ENCODE measurements around the gene MTHFR.

- TF ChIP-seq RARB (CRISPR knock-in tag; IDR thresholded peaks at IDR 0.05) = no peak
- no peak for TF ChIP-seq ZFP30 (CRISPR knock-in tag; IDR thresholded peaks at IDR 0.05)
- no peak for TF ChIP-seq PATZ1 (CRISPR knock-in tag; IDR thresholded peaks at IDR 0.05; ENCODE audit: borderline replicate concordance)
- TF ChIP-seq CSDC2 (CRISPR knock-in tag; IDR thresholded peaks at IDR 0.05) = no peak
- TF ChIP-seq OSR1 (CRISPR knock-in tag; IDR thresholded peaks at IDR 0.05) = no peak
- TF ChIP-seq ISL1 (CRISPR knock-in tag; IDR thresholded peaks at IDR 0.05) = no peak
- no peak for TF ChIP-seq CSRNP3 (CRISPR knock-in tag; IDR thresholded peaks at IDR 0.05)
- no peak for TF ChIP-seq ZNF8 (CRISPR knock-in tag; IDR thresholded peaks at IDR 0.05)
- no peak for TF ChIP-seq ARNTL (CRISPR knock-in tag; IDR thresholded peaks at IDR 0.05; ENCODE audit: borderline replicate concordance, low read depth)
- no peak for TF ChIP-seq TCF4 (CRISPR knock-in tag; IDR thresholded peaks at IDR 0.05; ENCODE audit: borderline replicate concordance)
- TF ChIP-seq POU6F1 (CRISPR knock-in tag; IDR thresholded peaks at IDR 0.05; ENCODE audit: borderline replicate concordance, low read depth) = no peak
These were observed 48.7 kb downstream of the MTHFR start for GRCh38 chr1:11757047-11757446.
